Activated naive CD8-positive, alpha-beta T cell treated with anti-CD3 and anti-CD28 coated beads, Interleukin-2, amount 10 ng/mL, durations not matched to agents 7 days and 5 days (primary cell): ENCODE data around the gene CREB3L2. TPM values are rescaled to one million over a fixed set of nuclear protein-coding genes. Genes with fewer than 3 reads are reported as not detected.

Experiments used
- ATAC-seq: fragments of 150-1000 bp; cut with Tn5 transposase; one replicate; pipeline ENCODE4 v1.10.0; 2021; ENCODE audit warnings: low read depth, moderate library complexity
- POLR2A ChIA-PET: fragments of 350-600 bp; sonication (Branson Sonifier 250); formaldehyde crosslinking; loops from one replicate; lab custom pipeline; 2021; ENCODE audit warnings: antibody characterized with exemption; lab: Charles Lee
- DNase-seq: peaks from one replicate; pipeline ENCODE4 v3.0.0; 2021
- H3K27ac Mint-ChIP-seq: one replicate; pipeline ENCODE4 v1.8.0; 2022; ENCODE audit warnings: mild to moderate bottlenecking, mixed read lengths
- H3K27me3 Mint-ChIP-seq: one replicate; pipeline ENCODE4 v1.8.0; 2022; ENCODE audit warnings: mild to moderate bottlenecking, moderate library complexity, mixed read lengths
- H3K36me3 Mint-ChIP-seq: one replicate; pipeline ENCODE4 v1.8.0; 2021; ENCODE audit warnings: mild to moderate bottlenecking, mixed read lengths
- H3K4me1 Mint-ChIP-seq: one replicate; pipeline ENCODE4 v1.8.0; 2021; ENCODE audit warnings: mixed read lengths
- H3K4me3 Mint-ChIP-seq: one replicate; pipeline ENCODE4 v1.8.0; 2022; ENCODE audit warnings: mild to moderate bottlenecking, moderate library complexity, mixed read lengths
- H3K9me3 Mint-ChIP-seq: one replicate; pipeline ENCODE4 v1.8.0; 2021; ENCODE audit warnings: mixed read lengths
- total RNA-seq, 2 experiments: library from RNA; stranded (reverse); gene quantifications; one replicate each; pipeline ENCODE4 v1.2.3, GENCODE V29; 2021

Gene CREB3L2
- total RNA-seq, 2 experiments from 2014 or later = 20.6 to 25.4 TPM

GRCh38 chr7:137947046-137947445 is 54.8 kb downstream of the CREB3L2 start:
- Mint-ChIP-seq H3K27me3 (no peaks in the 10 kb centered on the region), H3K27ac (no peak overlapping the region), H3K9me3 (no peaks in the 10 kb centered on the region), H3K4me3 (no peak overlapping the region), H3K4me1 (peaks cover 6% of the 10 kb centered on the region), H3K36me3 (peaks cover 3% of the 10 kb centered on the region)
- ATAC-seq (no peak), DNase-seq (no peak)
- POLR2A ChIA-PET = no interaction called here

GRCh38 chr7:137946011-137946410 is 55.9 kb downstream of the CREB3L2 start:
- H3K9me3 Mint-ChIP-seq = no peaks in the 10 kb centered on the region
- POLR2A ChIA-PET = no interaction called here
- no peaks in the 10 kb centered on the region for H3K27me3 Mint-ChIP-seq
- no peak overlapping the region for H3K4me3 Mint-ChIP-seq
- H3K36me3 Mint-ChIP-seq = peaks cover 3% of the 10 kb centered on the region
- no peak for DNase-seq
- no peak overlapping the region for H3K27ac Mint-ChIP-seq
- ATAC-seq = no peak
- peaks cover 6% of the 10 kb centered on the region for H3K4me1 Mint-ChIP-seq

GRCh38 chr7:137944168-137944567 is 57.7 kb downstream of the CREB3L2 start:
- Mint-ChIP-seq H3K27ac (no peak overlapping the region), H3K36me3 (peaks cover 3% of the 10 kb centered on the region), H3K4me3 (no peak overlapping the region), H3K9me3 (no peaks in the 10 kb centered on the region), H3K27me3 (no peaks in the 10 kb centered on the region), H3K4me1 (peaks cover 2% of the 10 kb centered on the region)
- no peak for ATAC-seq
- POLR2A ChIA-PET = no interaction called here
- DNase-seq = no peak

GRCh38 chr7:137943132-137943551 is 58.7 kb downstream of the CREB3L2 start:
- H3K4me3 Mint-ChIP-seq = no peak overlapping the region
- DNase-seq = no peak
- no peak for ATAC-seq
- H3K27ac Mint-ChIP-seq = no peak overlapping the region
- H3K9me3 Mint-ChIP-seq = no peaks in the 10 kb centered on the region
- H3K4me1 Mint-ChIP-seq = peaks cover 2% of the 10 kb centered on the region
- POLR2A ChIA-PET = no interaction called here
- H3K27me3 Mint-ChIP-seq = no peaks in the 10 kb centered on the region
- H3K36me3 Mint-ChIP-seq = peaks cover 3% of the 10 kb centered on the region

- POLR2A ChIA-PET = no interaction called here
- Mint-ChIP-seq H3K4me1 (peaks cover 2% of the 10 kb centered on the region), H3K4me3 (no peak overlapping the region), H3K36me3 (peaks cover 3% of the 10 kb centered on the region), H3K9me3 (no peaks in the 10 kb centered on the region), H3K27me3 (no peaks in the 10 kb centered on the region), H3K27ac (no peak overlapping the region)
- no peak for DNase-seq
- ATAC-seq = no peak
These were observed 59.3 kb downstream of the CREB3L2 start for GRCh38 chr7:137942484-137943115.

- H3K27ac Mint-ChIP-seq = no peak overlapping the region
- no peak overlapping the region for H3K4me3 Mint-ChIP-seq
- no peak for ATAC-seq
- peaks cover 3% of the 10 kb centered on the region for H3K36me3 Mint-ChIP-seq
- peaks cover 8% of the 10 kb centered on the region for H3K4me1 Mint-ChIP-seq
- POLR2A ChIA-PET = no interaction called here
- H3K27me3 Mint-ChIP-seq = no peaks in the 10 kb centered on the region
- DNase-seq = no peak
- no peaks in the 10 kb centered on the region for H3K9me3 Mint-ChIP-seq
These were observed 61.0 kb downstream of the CREB3L2 start for GRCh38 chr7:137940656-137941518.

GRCh38 chr7:137940218-137940617 is 61.7 kb downstream of the CREB3L2 start:
- peak overlapping the region; percentile 4 for H3K27ac Mint-ChIP-seq

GRCh38 chr7:137937202-137937560 is 64.7 kb downstream of the CREB3L2 start:
- POLR2A ChIA-PET = no interaction called here
- H3K36me3 Mint-ChIP-seq = peaks cover 12% of the 10 kb centered on the region

More at GRCh38 chr7:137940218-137940617, 61.7 kb downstream of the CREB3L2 start:
- H3K9me3 Mint-ChIP-seq = no peaks in the 10 kb centered on the region
- ATAC-seq = no peak
- H3K36me3 Mint-ChIP-seq = peaks cover 3% of the 10 kb centered on the region
- DNase-seq = no peak
- POLR2A ChIA-PET = no interaction called here
- H3K27me3 Mint-ChIP-seq = no peaks in the 10 kb centered on the region
- peaks cover 10% of the 10 kb centered on the region for H3K4me1 Mint-ChIP-seq
- H3K4me3 Mint-ChIP-seq = no peak overlapping the region

GRCh38 chr7:137936509-137937201 is 65.2 kb downstream of the CREB3L2 start:
- Mint-ChIP-seq H3K4me3 (peak overlapping the region; percentile 72), H3K36me3 (peaks cover 13% of the 10 kb centered on the region), H3K4me1 (peaks cover 29% of the 10 kb centered on the region), H3K9me3 (no peaks in the 10 kb centered on the region), H3K27ac (peak overlapping the region; percentile 88), H3K27me3 (no peaks in the 10 kb centered on the region)
- ATAC-seq = no peak
- no peak for DNase-seq
- POLR2A ChIA-PET = interaction anchor here (3.0 kb wide), 1 partner anchor 65 kb away, joined by 11 read pairs; the partner anchor contains the start of gene CREB3L2

More at GRCh38 chr7:137937202-137937560, 64.7 kb downstream of the CREB3L2 start:
- no peak for DNase-seq
- Mint-ChIP-seq H3K4me1 (peaks cover 29% of the 10 kb centered on the region), H3K27ac (no peak overlapping the region), H3K4me3 (no peak overlapping the region), H3K9me3 (no peaks in the 10 kb centered on the region), H3K27me3 (no peaks in the 10 kb centered on the region)
- no peak for ATAC-seq

GRCh38 chr7:137935884-137936508 is 65.9 kb downstream of the CREB3L2 start:
- peak; percentile 51 for ATAC-seq
- Mint-ChIP-seq H3K4me1 (peaks cover 29% of the 10 kb centered on the region), H3K4me3 (peak overlapping the region; percentile 72), H3K36me3 (peaks cover 13% of the 10 kb centered on the region), H3K27ac (peak overlapping the region; percentile 88), H3K27me3 (no peaks in the 10 kb centered on the region), H3K9me3 (no peaks in the 10 kb centered on the region)
- POLR2A ChIA-PET = interaction anchor here (1.0 to 3.0 kb wide), 3 partner anchors 55 to 66 kb away, joined by 4 to 11 read pairs (median 4); partner anchors contain the start of gene CREB3L2
- DNase-seq = no peak

- Mint-ChIP-seq H3K27me3 (no peaks in the 10 kb centered on the region), H3K36me3 (peaks cover 18% of the 10 kb centered on the region), H3K27ac (peak overlapping the region; percentile 95), H3K4me3 (peak overlapping the region; percentile 86), H3K4me1 (peaks cover 29% of the 10 kb centered on the region), H3K9me3 (no peaks in the 10 kb centered on the region)
- POLR2A ChIA-PET = interaction anchor here (1.0 to 3.0 kb wide), 3 partner anchors 56 to 67 kb away, joined by 4 to 11 read pairs (median 4); partner anchors contain the start of gene CREB3L2
- DNase-seq (no peak), ATAC-seq (peak; percentile 85)
These were observed 66.7 kb downstream of the CREB3L2 start for GRCh38 chr7:137934941-137935883.
